Stimulated activated naive CD8-positive, alpha-beta T cell treated with anti-CD3 and anti-CD28 coated beads, Interleukin-15, Interleukin-2, amounts not matched to agents 100 ng/mL and 50 ng/mL, for 24 hours (primary cell): ENCODE measurements around the gene SERPINE1.
"Not testable (repeated sequence)": the region's sequence is repeated elsewhere in the genome, so short reads cannot be mapped to it uniquely, and the experiment has no call there.

Experiments used
- H3K27ac Mint-ChIP-seq: one replicate; pipeline ENCODE4 v1.8.0; 2021; ENCODE audit warnings: mild to moderate bottlenecking, mixed read lengths
- H3K27me3 Mint-ChIP-seq: one replicate; pipeline ENCODE4 v1.8.0; 2021; ENCODE audit warnings: mixed read lengths
- H3K36me3 Mint-ChIP-seq: one replicate; pipeline ENCODE4 v1.8.0; 2021; ENCODE audit warnings: low read depth, mixed read lengths
- H3K4me1 Mint-ChIP-seq: one replicate; pipeline ENCODE4 v1.8.0; 2021; ENCODE audit warnings: low read depth, mixed read lengths
- H3K4me3 Mint-ChIP-seq: one replicate; pipeline ENCODE4 v1.8.0; 2021; ENCODE audit warnings: mild to moderate bottlenecking, mixed read lengths
- H3K9me3 Mint-ChIP-seq: one replicate; pipeline ENCODE4 v1.8.0; 2021; ENCODE audit warnings: mixed read lengths

SERPINE1 gene

DNA sequence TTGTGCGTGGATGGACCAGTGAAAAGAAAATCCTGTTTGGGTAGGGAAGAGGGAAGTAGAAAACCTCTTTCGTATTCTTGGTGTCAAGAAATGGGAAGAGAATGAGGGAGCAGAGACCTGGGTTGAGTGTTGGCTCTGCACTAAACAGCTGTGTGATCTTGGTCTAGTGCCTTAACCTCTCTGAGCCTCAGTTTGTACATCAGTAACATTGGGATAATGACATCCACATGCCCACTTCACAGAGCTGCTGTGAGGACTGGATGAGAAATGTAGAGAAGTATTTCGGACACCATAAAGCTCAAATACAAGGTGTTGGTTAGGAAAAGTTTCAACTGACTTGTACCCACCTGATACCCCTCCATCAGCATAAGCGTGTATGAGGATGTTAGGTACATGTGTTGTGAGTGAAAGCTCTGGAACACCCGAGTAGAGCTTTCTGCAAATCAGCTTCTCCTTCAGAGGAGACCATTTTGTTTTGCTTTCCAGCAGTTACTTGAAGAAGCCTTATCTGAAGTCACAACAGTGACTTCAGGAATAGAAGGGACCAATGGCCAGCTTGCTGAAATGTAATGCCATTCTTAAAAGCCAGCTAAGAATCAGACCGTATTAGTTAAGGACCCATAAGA lies 30.5 kb upstream of the SERPINE1 start:
- Mint-ChIP-seq H3K27me3 (peaks cover 12% of the 10 kb centered on the region), H3K9me3 (no peaks in the 10 kb centered on the region), H3K4me1 (peaks cover 19% of the 10 kb centered on the region), H3K36me3 (peaks cover 13% of the 10 kb centered on the region), H3K4me3 (no peak overlapping the region), H3K27ac (no peak overlapping the region)

DNA sequence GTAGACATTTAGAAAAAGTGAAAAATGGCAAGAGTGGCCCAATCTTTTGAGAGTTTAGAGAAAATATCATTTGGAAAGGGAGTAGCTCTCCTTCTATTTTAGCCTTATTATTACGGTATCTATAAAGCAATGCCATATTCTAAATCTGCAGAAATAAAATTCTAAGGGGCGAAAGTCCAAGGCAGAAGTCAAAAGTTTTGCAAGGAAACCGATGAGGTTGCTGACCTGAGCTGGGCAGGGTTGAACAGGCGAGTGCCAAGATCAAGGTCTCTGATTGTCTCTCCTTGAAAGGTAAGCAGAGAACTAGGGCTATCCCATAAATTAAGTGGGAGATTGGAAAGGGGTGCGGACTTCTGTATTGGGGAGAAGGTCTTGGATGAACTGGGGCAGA lies 30.0 kb upstream of the SERPINE1 start:
- H3K27ac Mint-ChIP-seq = no peak overlapping the region

DNA sequence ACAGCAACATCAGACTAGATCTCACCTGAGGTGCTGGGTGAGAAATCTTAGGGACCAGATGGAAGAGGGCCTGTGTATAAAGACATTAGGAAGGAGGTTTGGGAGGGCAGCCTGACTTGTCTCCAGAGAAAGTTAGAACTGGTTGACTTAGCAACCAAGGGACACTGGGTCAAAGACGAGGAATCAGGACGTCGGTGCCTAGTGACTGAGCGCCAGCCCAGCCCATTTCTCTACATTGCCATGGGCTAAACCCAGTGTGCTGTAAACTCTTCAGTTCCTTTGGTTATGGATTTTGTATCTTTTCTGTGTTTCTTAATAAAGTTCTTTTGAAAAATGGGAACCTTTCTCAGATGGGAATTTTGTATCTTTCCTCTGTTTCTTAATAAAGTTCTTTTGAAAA lies 29.3 kb upstream of the SERPINE1 start:
- H3K9me3 Mint-ChIP-seq = no peaks in the 10 kb centered on the region
- peaks cover 16% of the 10 kb centered on the region for H3K27me3 Mint-ChIP-seq
- H3K4me3 Mint-ChIP-seq = no peak overlapping the region
- H3K27ac Mint-ChIP-seq = no peak overlapping the region
- peaks cover 19% of the 10 kb centered on the region for H3K4me1 Mint-ChIP-seq
- H3K36me3 Mint-ChIP-seq = peaks cover 9% of the 10 kb centered on the region

More for the DNA sequence above, 30.0 kb upstream of the SERPINE1 start:
- no peak overlapping the region for H3K4me3 Mint-ChIP-seq
- no peaks in the 10 kb centered on the region for H3K9me3 Mint-ChIP-seq
- peaks cover 15% of the 10 kb centered on the region for H3K27me3 Mint-ChIP-seq
- H3K36me3 Mint-ChIP-seq = peaks cover 9% of the 10 kb centered on the region
- H3K4me1 Mint-ChIP-seq = peaks cover 19% of the 10 kb centered on the region

DNA sequence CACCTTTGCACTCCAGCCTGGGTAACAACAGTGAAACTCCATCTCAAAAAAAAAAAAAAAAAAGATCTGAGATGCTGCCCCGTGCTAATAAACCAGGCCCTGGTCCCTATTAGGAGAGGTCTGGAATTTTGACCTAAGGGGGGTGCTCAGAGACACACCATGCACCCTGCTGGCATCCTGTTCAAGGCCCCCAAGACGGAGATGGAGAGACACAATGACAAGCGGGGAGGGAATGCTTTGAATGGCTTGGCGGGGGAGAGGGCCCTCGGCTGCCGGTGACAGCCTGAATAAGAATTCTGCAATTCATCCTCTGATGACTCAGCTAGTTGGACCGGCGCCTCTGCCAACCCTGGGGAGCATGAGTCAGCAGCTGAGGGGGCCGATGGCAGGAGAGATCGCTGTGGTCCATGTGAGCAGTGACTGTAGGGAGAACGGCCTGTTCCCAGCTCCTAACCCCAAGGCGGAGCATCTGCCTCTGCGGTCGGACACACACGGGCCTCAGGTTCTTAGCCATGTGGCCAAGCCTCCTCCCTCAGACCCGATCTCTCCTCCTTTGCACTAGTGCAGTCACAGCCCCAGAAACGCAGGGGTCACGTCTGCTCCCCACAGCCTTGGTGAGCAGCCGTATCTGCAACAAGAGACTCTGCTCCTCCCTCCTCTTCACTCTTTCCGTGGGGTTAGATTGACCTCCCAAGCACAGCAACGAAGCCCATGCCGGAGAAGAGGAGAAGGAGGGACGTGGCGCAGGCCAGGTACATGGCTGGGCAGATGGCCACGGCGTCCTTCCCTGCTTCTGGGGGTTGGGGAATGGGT lies 26.7 kb upstream of the SERPINE1 start:
- Mint-ChIP-seq H3K27ac (peak overlapping the region; percentile 37), H3K4me1 (peaks cover 15% of the 10 kb centered on the region), H3K9me3 (no peaks in the 10 kb centered on the region), H3K36me3 (no peaks in the 10 kb centered on the region), H3K27me3 (peaks cover 25% of the 10 kb centered on the region), H3K4me3 (no peak overlapping the region)

DNA sequence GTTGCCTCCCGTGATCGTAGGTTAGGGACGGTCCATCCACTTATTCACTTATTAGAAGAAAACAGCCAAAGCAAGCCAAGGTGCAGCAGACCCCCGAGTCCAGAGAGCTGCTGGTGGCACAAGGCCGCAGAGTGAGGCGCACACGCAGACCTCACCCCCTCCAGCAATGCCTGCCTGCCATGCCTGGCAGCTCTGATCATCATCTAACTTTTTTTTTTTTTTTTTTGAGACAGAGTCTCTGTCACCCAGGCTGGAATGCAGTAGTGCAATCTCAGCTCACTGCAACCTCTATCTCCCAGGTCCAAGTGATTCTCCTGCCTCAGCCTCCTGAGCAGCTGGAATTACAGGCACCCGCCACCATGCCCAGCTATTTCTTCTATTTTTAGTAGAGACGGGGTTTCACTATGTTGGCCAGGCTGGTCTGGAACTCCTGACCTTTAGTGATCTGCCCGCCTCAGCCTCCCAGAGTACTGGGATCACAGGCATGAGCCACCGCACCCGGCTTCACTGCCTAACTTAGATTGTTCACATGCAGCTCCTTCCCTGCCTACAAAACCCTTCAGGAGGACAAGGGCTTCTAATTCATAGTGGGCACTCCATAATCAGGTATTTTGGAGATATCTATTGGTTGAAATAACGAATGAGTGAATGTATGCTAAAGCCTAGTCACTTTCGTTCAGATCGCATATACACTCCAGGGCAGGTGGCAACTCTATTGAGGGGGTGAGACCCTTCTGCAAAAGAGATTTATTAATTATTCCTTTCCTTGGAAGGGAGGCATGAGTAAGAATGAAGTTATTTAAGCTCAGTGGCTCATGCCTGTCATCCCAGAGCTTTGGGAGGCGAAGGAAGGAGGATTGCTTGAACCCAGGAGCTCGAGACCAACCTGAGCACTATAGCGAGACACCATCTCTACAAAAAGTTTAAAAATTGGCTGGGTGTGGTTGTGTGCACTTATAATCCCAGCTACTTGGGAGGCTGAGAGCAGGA lies 25.8 kb upstream of the SERPINE1 start:
- Mint-ChIP-seq H3K4me3 (no peak overlapping the region), H3K9me3 (no peaks in the 10 kb centered on the region), H3K27ac (no peak overlapping the region), H3K4me1 (peaks cover 15% of the 10 kb centered on the region), H3K36me3 (no peaks in the 10 kb centered on the region), H3K27me3 (peaks cover 25% of the 10 kb centered on the region)

DNA sequence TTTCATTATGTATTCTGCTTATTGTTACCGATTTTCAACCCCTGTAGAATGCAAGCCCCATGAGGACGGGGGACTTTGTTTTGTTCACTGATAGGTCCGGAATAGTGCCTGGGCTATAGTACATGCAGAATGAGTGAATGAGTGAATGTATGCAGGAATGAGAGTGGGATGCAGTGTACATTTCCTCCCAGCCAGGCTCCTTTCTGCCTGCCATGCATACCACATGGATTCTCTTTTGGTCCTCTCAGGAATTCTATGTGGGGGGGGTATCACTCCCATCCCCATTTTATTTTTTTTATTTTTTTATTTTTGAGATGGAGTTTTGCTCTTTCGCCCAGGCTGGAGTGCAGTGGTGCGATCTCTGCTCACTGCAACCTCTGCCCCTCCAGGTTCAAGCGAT lies 24.9 kb upstream of the SERPINE1 start:
- Mint-ChIP-seq H3K27me3 (peaks cover 25% of the 10 kb centered on the region), H3K9me3 (no peaks in the 10 kb centered on the region), H3K4me3 (no peak overlapping the region), H3K4me1 (peaks cover 15% of the 10 kb centered on the region), H3K27ac (no peak overlapping the region), H3K36me3 (no peaks in the 10 kb centered on the region)

DNA sequence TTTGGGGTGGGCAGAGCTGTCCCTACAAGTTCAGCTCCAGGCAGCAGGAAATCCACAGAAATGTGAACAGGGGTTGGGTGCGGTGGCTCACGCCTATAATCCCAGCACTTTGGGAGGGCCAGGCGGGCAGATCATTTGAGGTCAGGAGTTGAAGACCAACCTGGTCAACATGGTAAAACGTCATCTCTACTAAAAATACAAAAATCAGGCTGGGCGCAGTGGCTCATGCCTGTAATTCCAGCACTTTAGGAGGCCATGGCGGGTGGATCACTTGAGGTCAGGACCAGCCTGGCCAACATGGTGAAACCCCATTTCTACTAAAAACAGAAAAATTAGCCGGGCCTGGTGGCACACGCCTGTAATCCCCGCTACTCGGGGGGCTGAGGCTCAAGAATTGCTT lies 23.2 kb upstream of the SERPINE1 start:
- not testable (repeated sequence) for H3K4me3 Mint-ChIP-seq, H3K36me3 Mint-ChIP-seq, H3K9me3 Mint-ChIP-seq, H3K27ac Mint-ChIP-seq
- Mint-ChIP-seq H3K27me3 (peaks cover 25% of the 10 kb centered on the region), H3K4me1 (peaks cover 18% of the 10 kb centered on the region)

DNA sequence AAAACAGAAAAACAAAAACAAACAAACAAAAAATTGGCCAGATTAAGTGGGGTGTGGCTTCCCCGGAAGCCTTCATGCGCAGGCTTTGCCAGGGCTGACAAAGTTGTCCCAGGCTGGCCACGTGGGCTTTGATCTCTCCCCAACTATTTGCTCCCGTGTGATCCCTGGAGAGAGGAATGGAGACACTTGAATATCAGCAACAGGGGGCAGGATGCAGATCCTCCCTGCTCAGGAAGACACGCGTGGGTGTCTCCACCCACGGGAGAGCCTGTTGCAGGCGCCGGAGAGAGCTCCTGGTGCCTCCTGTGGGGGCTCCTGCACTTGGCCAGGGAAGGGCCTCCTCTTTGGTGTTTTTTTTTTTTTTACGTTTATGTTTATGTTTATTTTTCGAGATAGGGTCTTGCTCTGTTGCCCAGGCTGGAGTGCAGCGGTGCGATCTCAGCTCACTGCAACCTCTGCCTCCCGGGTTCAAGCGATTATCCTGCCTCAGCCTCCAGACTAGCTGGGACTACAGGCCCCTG lies 22.7 kb upstream of the SERPINE1 start:
- peaks cover 17% of the 10 kb centered on the region for H3K4me1 Mint-ChIP-seq
- no peak overlapping the region for H3K4me3 Mint-ChIP-seq
- H3K27me3 Mint-ChIP-seq = peaks cover 25% of the 10 kb centered on the region
- H3K27ac Mint-ChIP-seq = no peak overlapping the region
- no peaks in the 10 kb centered on the region for H3K9me3 Mint-ChIP-seq
- H3K36me3 Mint-ChIP-seq = no peaks in the 10 kb centered on the region

DNA sequence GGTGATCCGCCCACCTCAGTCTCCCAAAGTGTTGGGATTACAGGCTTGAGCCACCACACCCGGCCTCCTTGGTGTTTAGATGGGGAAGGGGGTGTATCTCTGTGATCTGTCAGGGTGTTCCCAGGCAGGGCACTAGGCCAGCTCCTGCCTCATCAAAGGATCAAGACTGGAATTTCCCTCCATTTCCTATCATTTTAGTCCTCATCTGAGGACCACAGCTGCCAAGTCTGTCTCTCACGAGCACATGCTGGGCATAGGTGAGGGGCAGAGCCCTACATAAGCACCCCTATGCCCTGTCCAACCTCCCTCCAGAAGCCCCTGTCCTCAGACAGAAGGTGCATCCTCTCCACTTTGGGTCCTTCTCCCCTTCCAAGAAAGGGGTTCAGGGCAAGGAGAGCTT lies 22.1 kb upstream of the SERPINE1 start:
- peaks cover 25% of the 10 kb centered on the region for H3K27me3 Mint-ChIP-seq

DNA sequence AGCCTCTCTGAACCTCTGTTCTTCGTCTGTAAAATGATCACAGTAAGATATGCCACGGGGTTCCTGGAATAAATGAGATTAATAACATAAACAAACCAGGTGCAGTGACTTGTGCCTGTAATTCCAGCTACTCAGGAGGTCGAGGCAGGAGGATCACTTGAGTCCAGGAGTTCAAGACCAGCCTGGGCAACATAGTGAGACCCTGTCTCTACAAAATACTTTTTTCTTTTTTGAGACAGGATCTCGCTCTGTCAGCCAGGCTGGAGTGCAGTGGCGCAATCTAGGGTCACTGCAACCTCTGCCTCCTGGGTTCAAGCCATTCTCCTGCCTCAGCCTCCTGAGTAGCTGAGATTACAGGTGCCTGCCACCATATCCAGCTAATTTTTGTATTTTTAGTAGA lies 21.7 kb upstream of the SERPINE1 start:
- H3K4me3 Mint-ChIP-seq, H3K9me3 Mint-ChIP-seq, H3K4me1 Mint-ChIP-seq, H3K36me3 Mint-ChIP-seq, H3K27ac Mint-ChIP-seq: not testable (repeated sequence)
- H3K27me3 Mint-ChIP-seq = peaks cover 25% of the 10 kb centered on the region

More for the DNA sequence above, 22.1 kb upstream of the SERPINE1 start:
- H3K4me1 Mint-ChIP-seq = peaks cover 12% of the 10 kb centered on the region
- H3K27ac Mint-ChIP-seq = no peak overlapping the region
- H3K4me3 Mint-ChIP-seq = no peak overlapping the region
- no peaks in the 10 kb centered on the region for H3K36me3 Mint-ChIP-seq
- no peaks in the 10 kb centered on the region for H3K9me3 Mint-ChIP-seq

DNA sequence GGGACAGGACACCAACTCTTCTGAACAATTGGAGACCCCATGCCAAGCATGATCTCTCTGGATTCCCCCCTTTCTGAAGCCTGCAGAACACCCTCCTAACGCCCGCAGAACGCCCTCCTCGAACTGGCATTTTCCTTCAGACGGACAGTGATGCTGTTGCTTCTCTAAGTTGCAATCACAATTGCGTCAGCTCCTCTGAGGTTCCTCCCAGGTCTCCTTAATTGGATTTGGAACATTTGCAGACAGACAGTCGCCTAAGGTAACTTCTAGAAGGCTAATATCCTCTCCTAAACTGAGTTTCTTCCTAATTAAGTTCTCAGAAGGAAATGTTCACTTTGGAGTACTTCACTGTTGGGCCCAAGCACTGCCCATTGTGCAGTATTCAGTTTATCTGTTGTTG lies 20.5 kb upstream of the SERPINE1 start:
- Mint-ChIP-seq H3K27ac (no peak overlapping the region), H3K4me3 (no peak overlapping the region), H3K9me3 (no peaks in the 10 kb centered on the region), H3K36me3 (no peaks in the 10 kb centered on the region), H3K27me3 (peaks cover 13% of the 10 kb centered on the region), H3K4me1 (peaks cover 3% of the 10 kb centered on the region)

DNA sequence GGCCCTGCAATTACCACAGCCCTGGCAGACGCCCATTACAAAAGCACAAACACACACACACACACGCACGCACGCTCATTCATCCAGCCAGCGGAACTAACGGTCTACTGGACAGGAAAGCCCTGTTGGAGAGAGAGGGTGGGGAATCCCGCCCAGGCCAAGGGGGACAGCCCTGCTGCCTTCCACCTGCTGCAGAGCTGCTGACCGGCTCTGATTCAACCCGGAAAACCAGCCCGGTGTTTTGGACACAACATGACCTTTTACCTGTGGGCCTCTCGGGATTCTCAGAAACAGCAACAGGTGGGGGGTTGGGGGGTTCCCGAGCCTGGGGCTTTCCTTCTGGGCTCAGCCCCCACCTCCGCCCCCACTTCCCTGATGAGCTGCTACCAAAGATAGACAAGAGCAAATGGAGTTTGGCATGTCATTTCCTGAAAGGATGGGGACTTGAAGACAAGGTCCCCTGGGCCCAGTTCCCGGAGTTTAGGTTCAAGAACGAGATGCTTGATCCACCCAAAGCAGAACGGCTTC lies 18.5 kb upstream of the SERPINE1 start:
- peaks cover 3% of the 10 kb centered on the region for H3K4me1 Mint-ChIP-seq
- peaks cover 8% of the 10 kb centered on the region for H3K27me3 Mint-ChIP-seq
- no peaks in the 10 kb centered on the region for H3K36me3 Mint-ChIP-seq
- no peak overlapping the region for H3K4me3 Mint-ChIP-seq
- H3K9me3 Mint-ChIP-seq = no peaks in the 10 kb centered on the region
- no peak overlapping the region for H3K27ac Mint-ChIP-seq

DNA sequence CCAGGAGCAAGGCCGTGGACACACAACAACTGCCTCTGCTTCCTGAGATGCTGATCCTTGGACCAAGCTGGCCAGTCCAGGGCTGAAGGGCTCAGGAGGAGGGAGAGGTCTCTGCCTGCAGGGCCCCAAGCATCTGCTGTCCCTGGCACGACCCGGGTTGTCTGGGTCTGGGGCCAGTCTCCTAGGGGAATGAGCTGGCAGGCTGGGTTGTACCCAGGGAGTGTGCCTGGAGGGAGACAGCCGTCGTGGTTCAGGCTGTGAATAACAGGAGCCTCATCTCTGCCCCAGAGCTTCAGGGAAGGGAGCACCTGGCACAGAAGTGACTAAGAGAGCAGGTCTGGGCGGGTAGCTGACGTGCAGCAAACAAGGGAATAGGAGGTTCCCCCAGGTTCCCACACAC lies 17.9 kb upstream of the SERPINE1 start:
- H3K4me3 Mint-ChIP-seq = no peak overlapping the region
- H3K36me3 Mint-ChIP-seq = no peaks in the 10 kb centered on the region
- no peaks in the 10 kb centered on the region for H3K9me3 Mint-ChIP-seq
- H3K27me3 Mint-ChIP-seq = peaks cover 5% of the 10 kb centered on the region
- H3K27ac Mint-ChIP-seq = no peak overlapping the region
- H3K4me1 Mint-ChIP-seq = peaks cover 3% of the 10 kb centered on the region

DNA sequence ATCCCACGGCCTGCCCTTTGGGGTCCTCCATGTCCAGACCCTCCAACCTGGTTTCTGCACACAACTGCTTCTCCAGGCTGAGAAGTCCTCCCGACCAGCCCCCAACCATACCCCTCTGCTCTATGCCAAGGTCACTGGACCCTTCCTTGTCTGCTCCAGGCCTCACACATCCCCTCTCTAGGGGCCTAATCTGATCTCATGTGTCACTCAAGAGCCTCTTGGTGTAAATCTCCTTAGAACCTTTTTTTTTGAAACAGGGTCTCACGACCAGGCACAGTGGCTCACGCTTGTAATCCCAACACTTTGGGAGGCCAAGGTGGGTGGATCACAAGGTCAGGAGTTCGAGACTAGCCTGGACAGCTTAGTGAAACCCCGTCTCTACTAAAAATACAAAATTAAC lies 17.5 kb upstream of the SERPINE1 start:
- Mint-ChIP-seq H3K4me3 (no peak overlapping the region), H3K9me3 (no peaks in the 10 kb centered on the region), H3K27ac (no peak overlapping the region), H3K4me1 (peaks cover 3% of the 10 kb centered on the region), H3K36me3 (no peaks in the 10 kb centered on the region), H3K27me3 (peaks cover 5% of the 10 kb centered on the region)
